Activated naive CD8-positive, alpha-beta T cell treated with anti-CD3 and anti-CD28 coated beads, Interleukin-2, amount 50 U/mL, for 16 hours (primary cell): ENCODE data around the gene CAPN1.
"Not testable (repeated sequence)": the region's sequence is repeated elsewhere in the genome, so short reads cannot be mapped to it uniquely, and the experiment has no call there.

ENCODE experiments used
- DNase-seq: peaks from one replicate; pipeline ENCODE4 v3.0.0-alpha.2; 2020; ENCODE audit warnings: low read depth, low spot score

CAPN1 gene

DNA sequence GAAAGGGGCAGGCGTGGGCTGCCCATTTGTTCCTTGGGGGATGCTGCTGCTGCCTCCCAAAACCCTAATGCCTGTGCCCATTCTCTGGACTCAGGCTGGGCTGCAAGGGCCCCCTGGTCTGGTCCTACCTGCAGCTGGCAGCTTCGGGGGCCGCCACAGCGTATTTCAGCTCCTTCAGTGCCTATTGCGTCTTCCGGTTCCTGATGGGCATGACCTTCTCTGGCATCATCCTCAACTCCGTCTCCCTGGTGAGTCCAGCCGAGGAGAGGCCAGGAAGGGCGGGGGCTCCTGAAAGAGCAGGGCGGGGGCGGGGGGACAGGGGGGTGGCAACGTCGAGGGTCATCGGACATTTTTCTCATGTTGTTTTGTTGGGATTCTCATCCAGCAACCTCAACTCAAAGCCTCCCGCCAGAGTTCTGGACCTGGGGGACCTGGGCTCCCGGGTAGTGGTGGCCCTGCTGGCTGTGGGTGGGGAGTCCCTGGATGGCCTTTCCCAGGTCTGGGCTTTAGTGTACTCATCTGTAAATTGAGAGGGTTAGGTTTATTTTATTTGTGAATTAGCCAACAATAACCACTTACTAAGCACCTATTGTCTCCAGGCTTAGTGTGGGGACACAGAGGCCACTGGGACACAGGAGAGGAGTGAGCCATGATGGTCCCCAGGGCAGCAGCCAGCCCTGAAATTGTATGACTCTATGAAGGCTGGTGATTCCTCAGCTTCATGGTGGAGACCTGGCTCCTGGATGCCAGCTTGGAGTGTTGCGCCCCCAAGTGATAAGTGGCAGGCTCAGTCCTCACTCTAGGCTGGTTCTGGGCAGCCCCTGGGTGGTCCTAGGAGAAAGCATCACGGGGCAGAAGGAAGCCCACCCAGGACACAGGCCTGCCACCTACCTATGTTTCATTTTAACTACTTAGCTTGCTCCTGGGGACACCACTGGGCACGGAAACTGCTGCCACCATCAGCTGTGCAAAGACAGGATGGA is 36.0 kb downstream of the CAPN1 start:
- no peak for DNase-seq

DNA sequence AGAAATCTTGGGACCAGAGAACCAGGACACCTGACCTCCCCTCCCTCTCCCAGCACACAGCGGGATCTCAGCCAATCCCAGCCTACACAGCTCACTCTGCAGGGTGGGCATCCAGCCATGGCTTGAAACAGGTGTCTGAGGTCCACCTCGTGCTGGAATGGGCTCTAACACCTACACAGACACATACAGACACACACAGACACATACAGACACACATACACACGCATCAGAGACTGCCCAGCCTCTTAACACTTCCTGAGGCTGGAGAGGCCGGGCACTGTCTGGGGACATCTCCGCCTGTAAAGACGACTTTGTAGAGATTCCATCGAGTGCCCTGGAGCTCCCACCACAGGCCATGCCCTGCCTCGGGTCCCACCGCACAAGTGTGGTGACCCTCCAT is 36.7 kb downstream of the CAPN1 start:
- DNase-seq, result no peak

DNA sequence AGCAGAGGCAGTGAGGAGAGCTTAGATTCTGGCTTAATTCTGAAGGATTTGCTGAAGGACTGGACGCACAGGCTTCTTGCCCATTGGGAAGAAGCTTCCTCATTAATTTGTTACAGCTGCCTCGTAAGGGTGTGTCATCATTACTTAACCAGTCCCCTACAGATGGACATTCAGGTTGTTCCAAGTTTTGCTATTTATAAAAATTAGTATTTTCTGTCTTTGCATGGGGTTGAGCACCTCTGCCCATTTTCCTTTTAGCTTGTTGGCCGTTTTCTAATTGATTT is 38.1 kb downstream of the CAPN1 start:
- DNase-seq, result no peak

DNA sequence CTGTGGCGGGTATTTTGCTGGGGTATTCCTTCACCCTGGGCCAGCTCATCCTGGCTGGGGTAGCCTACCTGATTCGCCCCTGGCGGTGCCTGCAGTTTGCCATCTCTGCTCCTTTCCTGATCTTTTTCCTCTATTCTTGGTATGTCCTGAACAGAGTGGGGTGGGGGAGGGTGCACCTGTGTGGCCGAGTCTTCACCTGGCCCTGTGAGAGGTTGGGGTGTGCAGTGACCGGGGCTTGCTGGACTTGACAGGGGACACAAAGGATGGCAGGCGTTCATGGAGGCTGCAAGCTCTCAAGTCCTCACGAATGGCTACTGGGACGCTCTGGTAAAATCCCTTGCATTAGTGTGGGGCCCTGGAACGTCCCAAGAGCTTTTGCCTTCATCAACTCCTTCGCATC is 39.3 kb downstream of the CAPN1 start:
- DNase-seq, result no peak

DNA sequence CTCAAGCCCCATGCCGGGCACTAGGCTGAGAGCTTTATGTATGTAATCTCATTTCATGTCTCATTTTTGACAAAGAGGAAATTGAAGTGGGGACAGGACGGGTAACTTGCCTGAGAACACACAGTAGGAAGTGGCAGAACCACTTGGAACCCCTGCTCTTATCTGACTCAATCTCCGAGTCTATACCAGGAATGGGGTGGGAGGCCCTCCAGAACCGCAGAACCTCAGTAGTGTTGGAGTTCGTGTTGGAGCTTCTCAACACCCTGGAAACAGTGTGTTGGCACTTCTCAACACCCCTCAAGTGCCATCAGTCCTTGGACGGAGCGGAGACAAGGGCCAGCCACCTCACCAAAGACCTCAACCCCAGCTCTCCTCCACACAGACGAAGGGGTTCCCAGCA is 41.3 kb downstream of the CAPN1 start:
- no peak for DNase-seq

DNA sequence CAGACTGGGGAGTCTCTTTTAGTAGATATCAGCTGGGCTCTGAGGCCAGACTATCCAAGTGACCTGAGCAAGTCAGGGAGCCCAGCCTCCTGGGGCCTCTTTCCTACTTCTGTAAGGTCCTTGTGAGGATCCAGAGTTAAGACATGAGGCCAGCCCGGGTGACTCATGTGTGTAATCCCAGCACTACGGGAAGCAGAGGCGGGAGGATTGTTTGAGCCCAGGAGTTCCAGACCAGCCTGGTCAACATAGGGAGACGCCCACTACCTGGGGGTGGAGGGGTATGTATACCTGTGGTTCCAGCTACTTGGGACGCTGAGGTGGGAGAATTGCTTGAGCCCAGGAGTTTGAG is 43.2 kb downstream of the CAPN1 start:
- no peak for DNase-seq

DNA sequence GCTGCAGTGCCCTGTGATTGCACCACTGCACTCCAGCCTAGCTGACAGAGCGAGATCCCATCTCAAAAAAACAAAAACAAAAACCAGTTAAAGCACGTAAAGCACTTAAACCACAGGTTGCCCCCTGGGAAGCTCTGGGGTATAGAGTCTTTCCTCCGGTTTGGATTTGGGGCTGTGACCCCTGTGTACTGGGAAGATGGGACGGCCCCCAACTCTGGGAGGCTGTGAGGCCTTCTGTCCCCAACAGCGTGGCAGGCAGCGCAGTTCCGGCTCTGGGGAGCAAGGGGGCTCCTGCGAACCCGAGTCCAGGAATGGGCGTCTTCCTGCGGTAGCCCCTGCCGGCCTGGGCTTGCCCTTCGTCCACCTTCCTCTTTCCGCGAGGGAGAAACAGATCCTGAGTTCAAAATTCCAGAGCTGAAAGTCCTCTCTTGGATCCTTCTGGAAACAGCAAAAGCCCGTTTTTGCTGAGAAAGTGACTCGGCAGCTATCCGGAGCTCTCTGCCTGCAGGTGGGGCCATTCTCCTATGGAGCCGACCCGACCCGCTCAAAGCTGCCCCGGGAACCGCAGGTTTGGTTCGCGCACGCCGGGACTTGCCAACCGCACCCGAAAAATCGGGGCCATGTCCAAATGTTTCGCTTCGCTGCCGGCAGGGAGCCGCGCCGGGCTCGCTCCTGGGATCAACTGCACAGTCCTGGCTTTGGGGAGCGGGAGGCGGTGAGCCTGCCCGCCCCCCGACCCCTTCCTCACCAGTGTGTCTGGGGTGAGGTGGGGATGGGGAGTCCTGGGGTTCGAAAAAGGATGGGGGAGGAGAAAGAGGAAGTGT is 43.8 kb downstream of the CAPN1 start:
- DNase-seq, result peak; percentile 14

DNA sequence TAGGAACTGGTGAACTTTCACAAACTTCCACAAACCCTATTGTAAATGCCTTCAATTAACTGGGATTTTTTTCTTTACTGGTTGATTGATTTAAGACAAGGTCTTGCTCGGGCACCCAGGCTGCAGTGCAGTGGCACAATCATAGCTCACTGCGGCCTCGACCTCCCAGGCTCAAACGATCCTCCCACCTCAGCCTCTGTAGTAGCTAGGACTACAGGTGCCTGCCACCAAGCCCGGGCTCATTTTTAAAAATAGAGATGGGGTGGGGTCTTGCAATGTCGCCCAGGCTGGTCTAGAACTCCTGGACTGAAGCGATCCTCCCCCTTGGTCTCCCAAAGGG is 44.3 kb downstream of the CAPN1 start:
- DNase-seq, result no peak

DNA sequence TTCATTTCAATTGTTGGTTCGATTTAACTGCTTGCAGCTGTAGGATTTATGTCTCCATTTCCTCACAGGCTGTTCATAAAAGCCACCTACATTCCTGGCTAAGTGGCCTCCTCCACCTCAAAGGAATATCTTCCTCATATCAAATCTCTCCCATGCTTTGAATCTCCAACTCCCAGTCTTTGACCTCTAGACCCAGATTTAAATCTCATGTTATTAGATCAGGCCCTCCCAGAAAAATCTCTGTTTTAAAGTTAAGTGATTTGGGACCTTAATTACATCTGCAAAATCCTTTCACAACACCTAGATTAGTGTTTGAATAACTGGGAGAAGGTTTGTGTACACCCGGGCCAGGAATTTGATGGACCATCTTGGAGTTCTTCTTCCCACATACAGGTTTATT is 46.2 kb downstream of the CAPN1 start:
- DNase-seq, result no peak

DNA sequence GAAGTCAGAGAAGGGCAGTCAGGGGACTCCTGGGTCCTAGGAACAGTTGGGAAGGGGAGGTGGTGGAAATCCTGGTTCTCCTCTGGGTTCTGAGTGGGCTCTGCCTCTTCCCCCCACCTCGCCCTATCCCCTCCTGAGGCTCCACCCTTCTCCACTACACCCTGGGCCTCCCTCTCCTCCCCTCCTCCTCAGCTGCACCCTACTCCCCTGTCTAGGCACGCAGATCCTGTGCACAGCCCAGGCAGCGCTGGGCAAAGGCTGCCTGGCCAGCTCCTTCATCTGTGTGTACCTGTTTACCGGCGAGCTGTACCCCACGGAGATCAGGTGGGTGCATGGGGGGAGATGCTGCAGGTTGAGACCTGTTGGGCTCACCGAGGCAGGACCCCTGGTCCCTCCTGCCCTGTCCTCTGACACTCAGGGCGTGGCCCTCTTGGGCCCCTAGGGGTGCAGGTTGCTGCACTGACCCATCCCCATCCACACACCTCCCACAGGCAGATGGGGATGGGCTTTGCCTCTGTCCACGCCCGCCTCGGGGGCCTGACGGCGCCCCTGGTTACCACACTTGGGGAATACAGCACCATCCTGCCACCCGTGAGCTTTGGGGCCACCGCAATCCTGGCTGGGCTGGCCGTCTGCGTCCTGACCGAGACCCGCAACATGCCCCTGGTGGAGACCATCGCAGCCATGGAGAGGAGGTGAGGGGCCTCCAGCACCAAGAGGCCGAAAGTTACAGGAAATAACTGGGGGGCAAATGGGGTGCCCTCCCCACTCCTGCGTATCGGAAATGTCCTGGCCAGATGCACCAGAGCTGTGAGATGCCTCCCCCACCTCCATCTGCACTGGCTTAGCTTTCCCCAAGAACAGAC is 54.7 kb downstream of the CAPN1 start:
- no peak for DNase-seq

DNA sequence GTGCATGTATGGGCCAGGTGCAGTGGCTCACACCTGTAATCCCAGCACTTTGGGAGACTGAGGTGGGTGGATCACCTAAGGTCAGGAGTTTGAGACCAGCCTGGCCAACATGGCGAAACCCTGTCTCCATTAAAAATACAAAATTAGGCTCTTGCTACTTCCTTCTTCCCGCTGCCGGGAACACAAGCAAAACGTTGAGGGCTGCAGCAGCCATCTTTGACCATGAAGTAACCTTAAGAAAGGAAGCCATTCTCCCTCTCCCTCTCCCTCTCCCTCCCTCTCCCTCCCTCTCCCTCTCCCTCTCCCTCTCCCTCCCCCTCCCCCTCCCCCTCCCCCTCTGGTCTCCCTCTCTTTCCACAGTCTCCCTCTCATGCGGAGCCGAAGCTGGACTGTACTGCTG is 56.6 kb downstream of the CAPN1 start:
- DNase-seq, result not testable (repeated sequence)

DNA sequence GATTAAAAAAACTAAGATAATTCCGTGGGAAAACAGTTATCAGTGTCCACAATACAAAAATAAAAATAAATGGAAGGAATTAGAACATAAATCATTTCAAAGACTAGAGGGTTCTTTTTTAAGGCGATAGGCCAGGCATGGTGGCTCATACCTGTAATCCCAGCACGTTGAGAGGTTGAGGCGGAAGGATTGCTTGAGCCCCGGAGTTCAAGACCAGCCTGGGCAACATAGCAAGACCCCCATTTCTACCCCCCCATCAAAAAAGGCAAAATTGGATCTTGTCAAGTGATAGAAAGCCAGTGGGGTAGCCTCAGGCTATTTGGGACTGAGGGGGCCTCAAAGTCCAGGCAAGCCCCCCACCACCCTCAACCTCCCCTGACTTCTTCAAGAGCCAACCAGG is 59.4 kb downstream of the CAPN1 start:
- DNase-seq, result no peak

DNA sequence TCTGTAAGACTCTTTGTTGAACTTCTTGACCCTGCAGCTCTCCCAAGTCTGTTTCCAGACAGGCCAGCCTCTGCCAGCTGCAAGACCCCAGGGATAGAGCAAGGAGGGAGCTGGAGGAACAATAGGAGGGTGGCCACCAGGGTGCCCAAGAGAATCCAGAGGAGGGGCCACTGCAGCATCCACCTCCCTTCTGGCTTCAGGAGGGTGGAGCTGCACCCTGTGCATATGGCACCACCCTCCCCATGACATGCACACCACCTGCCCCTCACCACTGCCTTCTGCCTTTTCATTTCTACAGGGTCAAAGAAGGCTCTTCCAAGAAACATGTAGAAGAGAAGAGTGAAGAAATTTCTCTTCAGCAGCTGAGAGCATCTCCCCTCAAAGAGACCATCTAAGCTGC is 60.0 kb downstream of the CAPN1 start:
- DNase-seq, result no peak

DNA sequence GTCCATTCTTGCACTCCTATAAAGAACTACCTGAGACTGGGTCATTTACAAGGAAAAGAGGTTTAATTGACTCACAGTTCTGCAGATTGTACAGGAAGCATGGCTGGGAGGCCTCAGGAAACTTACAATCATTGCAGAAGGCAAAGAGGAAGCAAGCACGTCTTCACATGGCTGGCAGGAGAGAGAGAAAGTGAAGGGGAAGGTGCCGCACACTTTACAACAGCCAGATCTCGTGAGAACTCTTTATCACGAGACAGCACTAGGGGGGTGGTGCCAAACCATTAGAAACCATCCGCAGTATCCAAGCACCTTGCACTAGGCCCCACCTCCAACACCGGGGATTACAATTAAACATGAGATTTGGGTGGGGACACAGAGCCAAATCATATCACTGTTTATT is 60.7 kb downstream of the CAPN1 start:
- DNase-seq, result no peak

DNA sequence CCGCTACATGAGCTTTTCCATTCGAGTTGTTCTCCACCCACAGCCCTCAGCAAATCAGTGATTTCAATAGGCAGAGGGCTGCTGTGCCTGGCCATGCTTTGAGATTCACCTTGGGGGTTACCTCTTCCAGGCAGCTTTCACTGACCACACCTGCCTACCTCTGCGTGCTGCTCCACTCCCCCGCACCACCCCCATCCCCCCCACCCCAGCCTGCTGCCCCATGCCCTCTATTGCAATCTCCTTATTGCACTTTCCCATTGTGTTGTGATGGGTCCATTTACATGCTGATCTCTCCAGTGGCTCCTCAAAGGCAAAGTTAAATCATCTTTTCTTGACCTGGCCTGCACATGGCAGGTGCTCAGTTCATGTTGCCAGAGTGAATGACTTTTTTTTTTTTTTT is 62.1 kb downstream of the CAPN1 start:
- no peak for DNase-seq

DNA sequence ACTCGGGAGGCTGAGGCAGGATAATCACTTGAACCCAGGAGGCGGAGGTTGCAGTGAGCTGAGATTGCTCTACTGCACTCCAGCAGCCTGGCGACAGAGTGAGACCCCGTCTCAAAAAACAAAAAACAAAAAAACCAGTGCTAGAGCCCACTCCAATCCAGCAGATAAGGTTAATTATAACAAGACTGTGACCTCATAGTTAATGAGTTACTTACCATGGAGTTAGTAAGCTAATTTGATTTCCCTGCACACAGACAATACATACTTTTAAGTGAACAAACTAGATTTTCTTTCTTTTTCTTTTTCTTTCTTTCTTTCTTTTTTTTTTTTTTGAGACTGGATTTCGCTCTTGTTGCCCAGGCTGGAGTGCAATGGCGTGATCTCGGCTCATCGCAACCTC is 63.3 kb downstream of the CAPN1 start:
- not testable (repeated sequence) for DNase-seq

DNA sequence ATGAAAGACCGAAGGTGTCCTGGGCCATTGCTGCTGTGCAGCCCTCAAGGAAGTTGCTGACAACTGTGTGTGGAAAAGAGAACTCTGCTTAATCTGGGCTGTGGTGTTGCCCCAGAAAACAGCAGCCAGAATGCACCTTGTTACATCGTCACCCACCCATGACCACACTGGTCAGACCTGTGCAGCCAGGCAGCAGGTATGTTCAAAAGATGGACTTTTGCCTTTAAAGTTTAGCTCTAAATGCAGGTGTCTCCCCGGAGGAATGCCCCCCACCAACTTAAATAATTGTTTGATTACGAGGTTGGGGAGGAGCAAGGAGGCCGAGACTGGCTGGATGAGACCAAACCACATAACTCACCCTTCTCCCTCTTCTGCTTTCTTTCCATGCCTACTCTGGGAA is 64.8 kb downstream of the CAPN1 start:
- no peak for DNase-seq

DNA sequence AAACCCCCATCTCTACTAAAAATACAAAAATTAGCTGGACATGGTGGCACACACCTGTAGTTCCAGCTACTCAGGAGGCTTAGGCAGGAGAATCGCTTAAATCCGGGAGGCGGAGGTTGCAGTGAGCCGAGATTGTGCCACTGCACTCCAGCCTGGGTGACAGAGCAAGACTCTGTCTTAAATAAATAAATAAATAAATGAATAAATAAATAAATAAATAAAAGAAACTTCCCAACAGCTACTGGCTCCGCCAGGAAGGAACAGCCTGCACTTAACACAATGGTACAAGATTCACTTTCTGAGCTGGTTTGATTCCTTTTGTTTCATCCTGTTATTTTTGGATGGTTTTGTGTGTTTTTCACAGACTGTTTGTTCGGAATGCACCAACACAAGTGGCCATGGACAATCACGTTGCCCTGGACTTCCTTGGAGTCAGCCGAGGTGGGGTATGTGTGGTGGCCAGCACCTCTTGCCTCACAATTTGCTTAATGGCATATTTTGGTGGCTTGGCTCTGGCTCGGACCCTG is 66.5 kb downstream of the CAPN1 start:
- DNase-seq, result not testable (repeated sequence)

DNA sequence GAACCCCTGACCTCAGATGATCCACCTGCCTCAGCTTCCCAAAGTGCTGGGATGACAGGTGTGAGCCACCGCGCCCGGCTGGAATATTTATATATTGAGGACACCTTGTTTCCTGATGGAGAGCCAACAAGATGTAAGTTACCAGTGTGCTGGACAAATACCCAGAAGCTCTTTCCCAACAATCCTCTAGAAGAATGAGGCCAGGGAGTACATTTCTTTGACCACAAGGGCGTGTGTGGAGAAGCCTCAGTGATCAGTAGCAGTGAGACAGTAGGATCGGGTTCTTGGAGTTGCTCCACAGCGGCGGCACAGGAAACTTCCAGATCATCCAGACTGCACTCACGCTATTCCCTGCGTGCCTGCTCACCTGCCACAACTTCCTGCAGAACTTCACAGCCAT is 69.7 kb downstream of the CAPN1 start:
- DNase-seq, result no peak

DNA sequence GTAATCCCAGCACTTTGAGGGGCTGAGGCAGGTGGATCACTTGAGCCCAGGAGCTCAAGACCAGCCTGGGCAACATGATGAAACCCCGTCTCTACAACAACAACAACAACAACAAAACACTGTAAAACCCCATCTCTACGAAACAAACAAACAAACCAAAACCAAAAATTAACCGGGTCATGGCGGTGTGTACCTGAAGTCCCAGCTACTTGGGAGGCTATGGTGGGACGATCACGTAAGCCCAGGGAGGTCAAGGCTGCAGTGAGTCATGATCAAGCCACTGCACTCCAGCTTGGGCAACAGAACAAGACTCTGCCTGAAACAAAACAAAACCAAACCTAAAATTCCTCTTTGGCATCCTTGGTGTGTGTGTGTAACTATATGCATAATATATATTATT is 73.0 kb downstream of the CAPN1 start:
- no peak for DNase-seq

DNA sequence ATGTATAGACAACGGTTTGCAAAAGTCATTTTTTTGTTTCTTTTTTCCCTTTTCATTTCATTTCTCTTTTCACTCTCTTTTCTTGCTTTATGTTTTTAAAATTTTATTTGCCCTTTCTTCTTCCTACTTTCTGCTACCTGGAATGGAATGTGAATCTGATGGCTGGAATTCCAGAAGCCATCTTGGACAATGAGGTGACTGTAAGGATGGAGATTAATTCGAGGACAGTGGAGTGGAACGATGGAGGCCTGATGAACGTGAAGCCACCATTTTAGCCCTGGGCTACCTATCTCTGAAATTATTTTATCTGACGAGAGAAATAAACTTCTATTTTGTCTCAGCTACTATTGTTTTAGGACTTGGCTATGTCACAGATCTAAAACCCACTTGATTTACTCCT is 77.3 kb downstream of the CAPN1 start:
- no peak for DNase-seq

DNA sequence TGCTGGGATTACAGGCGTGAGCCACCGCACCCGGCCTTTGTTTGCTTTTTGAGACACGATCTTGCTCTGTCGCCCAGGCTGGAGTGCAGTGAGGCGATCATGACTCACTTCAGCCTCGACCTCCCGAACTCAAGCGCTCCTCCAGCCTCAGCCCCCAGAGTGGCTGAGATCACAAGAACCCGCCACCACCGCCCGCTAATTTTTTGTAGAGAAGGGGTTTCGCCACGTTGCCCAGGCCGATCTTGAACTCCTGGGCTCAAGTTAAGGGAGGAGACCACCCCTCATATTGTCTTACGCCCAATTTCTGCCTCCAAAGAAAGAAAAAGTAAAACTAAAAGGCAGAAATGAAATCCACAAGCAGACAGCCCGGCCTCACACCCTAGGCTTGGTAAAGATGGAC is 78.6 kb downstream of the CAPN1 start:
- no peak for DNase-seq
